Activated CD4-positive, alpha-beta memory T cell treated with anti-CD3 and anti-CD28 coated beads for 36 hours (primary cell): Measurements from ENCODE around the gene PPP1R13L. TPM values are rescaled to one million over a fixed set of nuclear protein-coding genes. Genes with fewer than 3 reads are reported as not detected.
"Not testable (repeated sequence)": the region's sequence is repeated elsewhere in the genome, so short reads cannot be mapped to it uniquely, and the experiment has no call there.

Experiments used
- CTCF ChIA-PET: fragments of 350-600 bp; sonication (Branson Sonifier 250); formaldehyde crosslinking; loops from one replicate; lab custom pipeline; 2021; ENCODE audit warnings: antibody characterized with exemption, inconsistent platforms; lab: Charles Lee
- POLR2A ChIA-PET: fragments of 350-600 bp; sonication (Branson Sonifier 250); formaldehyde crosslinking; loops from one replicate; lab custom pipeline; 2021; ENCODE audit warnings: antibody characterized with exemption; lab: Charles Lee
- DNase-seq: peaks from one replicate; pipeline ENCODE4 v3.0.0-alpha.2; 2020
- H3K27ac Mint-ChIP-seq: one replicate; pipeline ENCODE4 v1.8.0; 2021; ENCODE audit warnings: mixed read lengths
- H3K27me3 Mint-ChIP-seq: one replicate; pipeline ENCODE4 v1.8.0; 2021; ENCODE audit warnings: mixed read lengths
- H3K36me3 Mint-ChIP-seq: one replicate; pipeline ENCODE4 v1.8.0; 2021; ENCODE audit warnings: mixed read lengths
- H3K4me1 Mint-ChIP-seq: one replicate; pipeline ENCODE4 v1.8.0; 2021; ENCODE audit warnings: low read depth, mixed read lengths
- H3K4me3 Mint-ChIP-seq: one replicate; pipeline ENCODE4 v1.8.0; 2021; ENCODE audit warnings: mild to moderate bottlenecking, mixed read lengths
- H3K9me3 Mint-ChIP-seq: one replicate; pipeline ENCODE4 v1.8.0; 2021; ENCODE audit warnings: mixed read lengths
- intact Hi-C: fragments of 100-400 bp; cut with micrococcal nuclease; formaldehyde crosslinking; loops from one replicate; pipeline ENCODE4 v1.15.1; 2023
- total RNA-seq, 2 experiments: library from RNA; stranded (reverse); gene quantifications; one replicate each; pipeline ENCODE4 v1.2.3, GENCODE V29; 2021

PPP1R13L gene
- total RNA-seq, 2 experiments from 2014 or later: 8.1 to 9.2 TPM

GRCh38 chr19:45443462-45444317 is 38.8 kb upstream of the PPP1R13L start:
- H3K4me1 Mint-ChIP-seq: peaks cover 48% of the 10 kb centered on the region
- H3K27me3 Mint-ChIP-seq: no peaks in the 10 kb centered on the region
- H3K36me3 Mint-ChIP-seq: peaks cover 4% of the 10 kb centered on the region
- no peaks in the 10 kb centered on the region for H3K9me3 Mint-ChIP-seq
- DNase-seq: peak; percentile 81
- peak overlapping the region; percentile 77 for H3K27ac Mint-ChIP-seq
- POLR2A ChIA-PET: no interaction called here
- intact Hi-C loops: loop anchor here (1.0 kb wide), 1 partner anchor 26 kb away; no protein-coding TSS in a partner anchor
- H3K4me3 Mint-ChIP-seq: peak overlapping the region; percentile 80
- CTCF ChIA-PET: interaction anchor here (1.0 kb wide), 1 partner anchor 35 kb away, joined by 6 read pairs; no protein-coding TSS in a partner anchor

GRCh38 chr19:45442778-45443461 is 38.1 kb upstream of the PPP1R13L start:
- Mint-ChIP-seq H3K27ac (peak overlapping the region; percentile 53), H3K4me3 (peak overlapping the region; percentile 80), H3K4me1 (peaks cover 41% of the 10 kb centered on the region), H3K36me3 (no peaks in the 10 kb centered on the region), H3K9me3 (no peaks in the 10 kb centered on the region), H3K27me3 (no peaks in the 10 kb centered on the region)
- intact Hi-C loops: no loop called here
- CTCF ChIA-PET: interaction anchor here (1.0 kb wide), 1 partner anchor 36 kb away, joined by 6 read pairs; no protein-coding TSS in a partner anchor
- peak; percentile 67 for DNase-seq
- POLR2A ChIA-PET: no interaction called here

- H3K9me3 Mint-ChIP-seq: no peaks in the 10 kb centered on the region
- CTCF ChIA-PET: interaction anchor here (1.0 to 6.8 kb wide), 2 partner anchors 36 kb away, joined by 6 to 420 read pairs; no protein-coding TSS in a partner anchor
- no peak for DNase-seq
- peaks cover 38% of the 10 kb centered on the region for H3K4me1 Mint-ChIP-seq
- no peaks in the 10 kb centered on the region for H3K27me3 Mint-ChIP-seq
- POLR2A ChIA-PET: no interaction called here
- H3K4me3 Mint-ChIP-seq: peak overlapping the region; percentile 80
- no peaks in the 10 kb centered on the region for H3K36me3 Mint-ChIP-seq
- H3K27ac Mint-ChIP-seq: peak overlapping the region; percentile 56
- intact Hi-C loops: no loop called here
These were observed 37.5 kb upstream of the PPP1R13L start for GRCh38 chr19:45442408-45442777.

GRCh38 chr19:45440873-45441654 is 36.2 kb upstream of the PPP1R13L start:
- intact Hi-C loops: no loop called here

GRCh38 chr19:45440259-45440638 is 35.4 kb upstream of the PPP1R13L start:
- ChIA-PET CTCF (interaction anchor here (0.6 to 6.8 kb wide), 38 partner anchors 9 to 359 kb away, joined by 3 to 420 read pairs (median 7); partner anchors contain the start of genes ERCC1, FOSB, PPP1R13L and QPCTL), POLR2A (interaction anchor here (1.0 to 3.4 kb wide), 7 partner anchors 10 to 252 kb away, joined by 3 to 32 read pairs (median 8); partner anchors contain the start of genes FOSB and QPCTL)
- DNase-seq: no peak
- H3K4me1 Mint-ChIP-seq: peaks cover 28% of the 10 kb centered on the region
- peak overlapping the region; percentile 51 for H3K4me3 Mint-ChIP-seq
- peak overlapping the region; percentile 55 for H3K27ac Mint-ChIP-seq
- no peaks in the 10 kb centered on the region for H3K9me3 Mint-ChIP-seq
- no peaks in the 10 kb centered on the region for H3K36me3 Mint-ChIP-seq
- intact Hi-C loops: no loop called here
- no peaks in the 10 kb centered on the region for H3K27me3 Mint-ChIP-seq

More at GRCh38 chr19:45440873-45441654, 36.2 kb upstream of the PPP1R13L start:
- POLR2A ChIA-PET: interaction anchor here (0.8 to 3.4 kb wide), 5 partner anchors 9 to 251 kb away, joined by 3 to 21 read pairs (median 8); partner anchors contain the start of genes FOSB and QPCTL
- CTCF ChIA-PET: interaction anchor here (0.6 to 6.8 kb wide), 9 partner anchors 10 to 54 kb away, joined by 3 to 420 read pairs (median 23); partner anchors contain the start of gene FOSB
- Mint-ChIP-seq H3K27ac (peak overlapping the region; percentile 55), H3K4me1 (peaks cover 32% of the 10 kb centered on the region), H3K36me3 (no peaks in the 10 kb centered on the region), H3K27me3 (no peaks in the 10 kb centered on the region), H3K9me3 (no peaks in the 10 kb centered on the region), H3K4me3 (no peak overlapping the region)
- DNase-seq: no peak

- POLR2A ChIA-PET: interaction anchor here (1.0 to 3.4 kb wide), 8 partner anchors 10 to 203 kb away, joined by 4 to 32 read pairs (median 6); partner anchors contain the start of gene FOSB
- peak overlapping the region; percentile 55 for H3K27ac Mint-ChIP-seq
- no peaks in the 10 kb centered on the region for H3K27me3 Mint-ChIP-seq
- intact Hi-C loops: loop anchor here (1.0 to 2.0 kb wide), 2 partner anchors 15 to 40 kb away; no protein-coding TSS in a partner anchor
- no peaks in the 10 kb centered on the region for H3K36me3 Mint-ChIP-seq
- H3K4me3 Mint-ChIP-seq: peak overlapping the region; percentile 51
- no peaks in the 10 kb centered on the region for H3K9me3 Mint-ChIP-seq
- peaks cover 25% of the 10 kb centered on the region for H3K4me1 Mint-ChIP-seq
- peak; percentile 87 for DNase-seq
- CTCF ChIA-PET: interaction anchor here (0.6 to 6.8 kb wide), 49 partner anchors 9 to 423 kb away, joined by 3 to 420 read pairs (median 5); partner anchors contain the start of genes ERCC1, FOSB, PPP1R13L and QPCTL
These were observed 34.8 kb upstream of the PPP1R13L start for GRCh38 chr19:45439569-45440258.

GRCh38 chr19:45439190-45439568 is 34.3 kb upstream of the PPP1R13L start:
- intact Hi-C loops: loop anchor here (1.0 to 2.0 kb wide), 2 partner anchors 14 to 40 kb away; no protein-coding TSS in a partner anchor
- no peak overlapping the region for H3K4me3 Mint-ChIP-seq
- H3K36me3 Mint-ChIP-seq: no peaks in the 10 kb centered on the region
- H3K27ac Mint-ChIP-seq: peak overlapping the region; percentile 18
- no peak for DNase-seq
- no peaks in the 10 kb centered on the region for H3K9me3 Mint-ChIP-seq
- no peaks in the 10 kb centered on the region for H3K27me3 Mint-ChIP-seq
- H3K4me1 Mint-ChIP-seq: peaks cover 21% of the 10 kb centered on the region
- CTCF ChIA-PET: interaction anchor here (0.7 to 6.8 kb wide), 47 partner anchors 8 to 424 kb away, joined by 3 to 420 read pairs (median 5); partner anchors contain the start of genes ERCC1, FOSB, PPP1R13L and QPCTL
- POLR2A ChIA-PET: interaction anchor here (1.0 to 3.4 kb wide), 8 partner anchors 11 to 204 kb away, joined by 4 to 32 read pairs (median 6); partner anchors contain the start of gene FOSB

GRCh38 chr19:45437328-45437727 is 32.5 kb upstream of the PPP1R13L start:
- Mint-ChIP-seq H3K9me3 (no peaks in the 10 kb centered on the region), H3K4me1 (peaks cover 8% of the 10 kb centered on the region), H3K4me3 (no peak overlapping the region), H3K27me3 (no peaks in the 10 kb centered on the region), H3K27ac (no peak overlapping the region), H3K36me3 (no peaks in the 10 kb centered on the region)
- DNase-seq: no peak
- ChIA-PET CTCF (interaction anchor here (1.0 to 6.8 kb wide), 4 partner anchors 9 to 48 kb away, joined by 3 to 420 read pairs (median 47); partner anchors contain the start of gene FOSB), POLR2A (no interaction called here)
- intact Hi-C loops: no loop called here

GRCh38 chr19:45432543-45432942 is 27.7 kb upstream of the PPP1R13L start:
- DNase-seq, H3K4me3 Mint-ChIP-seq, H3K27ac Mint-ChIP-seq, H3K9me3 Mint-ChIP-seq, H3K27me3 Mint-ChIP-seq, intact Hi-C loops, H3K36me3 Mint-ChIP-seq, POLR2A ChIA-PET: not testable (repeated sequence)
- peaks cover 11% of the 10 kb centered on the region for H3K4me1 Mint-ChIP-seq
- CTCF ChIA-PET: interaction anchor here (1.5 to 3.4 kb wide), 4 partner anchors 8 to 126 kb away, joined by 3 to 27 read pairs (median 18); no protein-coding TSS in a partner anchor

GRCh38 chr19:45431008-45431407 is 26.1 kb upstream of the PPP1R13L start:
- H3K4me3 Mint-ChIP-seq, H3K27ac Mint-ChIP-seq, POLR2A ChIA-PET, H3K27me3 Mint-ChIP-seq, DNase-seq, intact Hi-C loops, H3K36me3 Mint-ChIP-seq, H3K9me3 Mint-ChIP-seq: not testable (repeated sequence)
- H3K4me1 Mint-ChIP-seq: peaks cover 16% of the 10 kb centered on the region
- CTCF ChIA-PET: interaction anchor here (1.4 to 3.4 kb wide), 5 partner anchors 9 to 64 kb away, joined by 3 to 27 read pairs (median 15); no protein-coding TSS in a partner anchor
